Liver (tissue), 9 donors: Measurements from ENCODE around the gene INO80B. TPM values are rescaled to one million over a fixed set of nuclear protein-coding genes. Genes with fewer than 3 reads are reported as not detected.

Experiments used
- DNase-seq: peaks from one replicate; pipeline ENCODE4 v3.0.0-alpha.2; 2017; ENCODE audit warnings: low spot score
- H3K27ac ChIP-seq, 2 donors: one replicate each; pipeline ENCODE4 v1.7.0; 2013; ENCODE audit warnings: inconsistent platforms in 2 of 2, low read length in 2 of 2, control low read depth in 1 of 2, low read depth in 1 of 2, mild to moderate bottlenecking in 1 of 2
- H3K27me3 ChIP-seq, 4 donors: one replicate each; pipeline versions ENCODE4 v1.6.1 to v1.7.0; 2013; ENCODE audit warnings: low read length in 3 of 4, inconsistent platforms in 1 of 4, mild to moderate bottlenecking in 1 of 4, moderate library complexity in 1 of 4; ENCODE audit not compliant: control insufficient read depth in 4 of 4, insufficient read depth in 4 of 4
- H3K36me3 ChIP-seq, 4 donors: one replicate each; pipeline versions ENCODE4 v1.6.1 to v1.7.0; 2013; ENCODE audit warnings: low read length in 3 of 4, mild to moderate bottlenecking in 3 of 4, low read depth in 1 of 4, moderate library complexity in 1 of 4; ENCODE audit not compliant: control insufficient read depth in 4 of 4, insufficient read depth in 3 of 4
- H3K4me1 ChIP-seq, 4 donors: one replicate each; pipeline versions ENCODE4 v1.6.1 to v1.7.0; 2013; ENCODE audit warnings: low read length in 3 of 4, mild to moderate bottlenecking in 3 of 4, moderate library complexity in 1 of 4; ENCODE audit not compliant: control insufficient read depth in 4 of 4, insufficient read depth in 4 of 4
- H3K4me3 ChIP-seq, 3 donors: one replicate each; pipeline versions ENCODE4 v1.6.1 to v1.7.0; 2013; ENCODE audit warnings: low read length in 3 of 3, control low read depth in 1 of 3, low read depth in 1 of 3, mild to moderate bottlenecking in 1 of 3
- H3K9ac ChIP-seq, 2 donors: one replicate each; pipeline ENCODE4 v1.7.0; 2013; ENCODE audit warnings: low read length in 2 of 2, mild to moderate bottlenecking in 2 of 2, moderate library complexity in 2 of 2, control low read depth in 1 of 2, low read depth in 1 of 2
- H3K9me3 ChIP-seq, 4 donors: one replicate each; pipeline versions ENCODE4 v1.6.1 to v1.7.0; 2013; ENCODE audit warnings: low read length in 3 of 4; ENCODE audit not compliant: control insufficient read depth in 4 of 4
- EGR1 ChIP-seq, 2 donors: IDR thresholded peaks; 2 replicates each; pipeline ENCODE4 v1.6.1; 2016 to 2018; ENCODE audit warnings: antibody characterized with exemption in 2 of 2, low read depth in 2 of 2
- FOXA1 ChIP-seq: IDR thresholded peaks from 2 replicates; pipeline ENCODE4 v1.6.1; 2016; ENCODE audit warnings: antibody characterized with exemption
- FOXA2 ChIP-seq: IDR thresholded peaks from 2 replicates; pipeline ENCODE4 v1.6.1; 2016; ENCODE audit warnings: antibody characterized with exemption
- GABPA ChIP-seq, 2 donors: IDR thresholded peaks in 1 of 2; conservative IDR thresholded peaks in 1 of 2; 2 replicates each; pipeline ENCODE4 v1.6.1; 2016; ENCODE audit warnings: antibody characterized with exemption in 2 of 2, mild to moderate bottlenecking in 1 of 2, moderate library complexity in 1 of 2
- HNF4A ChIP-seq, 2 donors: conservative IDR thresholded peaks; 2 replicates each; pipeline ENCODE4 v1.6.1; 2016; ENCODE audit warnings: antibody characterized with exemption in 2 of 2, mild to moderate bottlenecking in 2 of 2
- HNF4G ChIP-seq: IDR thresholded peaks from 2 replicates; pipeline ENCODE4 v1.6.1; 2016; ENCODE audit warnings: antibody characterized with exemption
- JUND ChIP-seq, 2 donors: IDR thresholded peaks; 2 replicates each; pipeline ENCODE4 v1.6.1; 2016; ENCODE audit warnings: antibody characterized with exemption in 2 of 2
- NR2F2 ChIP-seq: IDR thresholded peaks from 2 replicates; pipeline ENCODE4 v1.6.1; 2016; ENCODE audit warnings: antibody characterized with exemption
- RAD21 ChIP-seq, 2 donors: IDR thresholded peaks; 2 replicates each; pipeline ENCODE4 v1.6.1; 2016; ENCODE audit warnings: antibody characterized with exemption in 2 of 2, mild to moderate bottlenecking in 2 of 2
- RXRA ChIP-seq, 2 donors: IDR thresholded peaks; 2 replicates each; pipeline ENCODE4 v1.6.1; 2017 to 2018; ENCODE audit warnings: antibody characterized with exemption in 2 of 2, mild to moderate bottlenecking in 1 of 2
- SP1 ChIP-seq: IDR thresholded peaks from 2 replicates; pipeline ENCODE4 v1.6.1; 2018; ENCODE audit warnings: antibody characterized with exemption, mild to moderate bottlenecking
- TAF1 ChIP-seq: conservative IDR thresholded peaks from 2 replicates; pipeline ENCODE4 v1.6.1; 2016; ENCODE audit warnings: antibody characterized with exemption, mild to moderate bottlenecking
- YY1 ChIP-seq: IDR thresholded peaks from 2 replicates; pipeline ENCODE4 v1.6.1; 2016; ENCODE audit warnings: antibody characterized with exemption, mild to moderate bottlenecking
- WGBS: extraction: QIAGEN DNeasy Blood & Tissue Kit; methylation state at CpG from one replicate; pipeline ENCODE4 v1.1.7; 2013; 5-methylcytosine and 5-hydroxymethylcytosine counted together
- polyA plus RNA-seq, 2 donors: library from polyadenylated mRNA; stranded (reverse) in 1 of 2; unstranded in 1 of 2; fragments of 200-250 nt in 1 of 2; fragments of >200 nt in 1 of 2; fragmentation: Nextera tagmentation in 1 of 2; extraction: Ambion mirVana in 1 of 2; gene quantifications; one replicate each; pipeline versions ENCODE4 v1.2.1 to v1.2.3, GENCODE V29; 2013 to 2015
- total RNA-seq, 2 donors: library from RNA; depleted of rRNA; stranded (reverse); fragments of >200 nt; gene quantifications; one replicate each; pipeline ENCODE4 v1.2.3, GENCODE V29; 2014
- TF ChIP-seq, protein P1 (sequence below): IDR thresholded peaks from 2 replicates; pipeline ENCODE4 v1.6.1; 2016; ENCODE audit warnings: antibody characterized with exemption
- TF ChIP-seq, protein P2 (sequence below): IDR thresholded peaks from 2 replicates; pipeline ENCODE4 v1.6.1; 2016; ENCODE audit warnings: antibody characterized with exemption
- TF ChIP-seq, protein P3 (sequence below): IDR thresholded peaks from 2 replicates; pipeline ENCODE4 v1.6.1; 2016; ENCODE audit warnings: antibody characterized with exemption
- TF ChIP-seq, protein P4 (sequence below): IDR thresholded peaks from 2 replicates; pipeline ENCODE4 v1.6.1; 2016; ENCODE audit warnings: antibody characterized with exemption, mild to moderate bottlenecking
- TF ChIP-seq, protein P5 (sequence below): fragments of 150-350 bp; IDR thresholded peaks from 2 replicates; pipeline ENCODE4 v1.5.1; 2017; ENCODE audit warnings: improper control_type of control experiment, low read depth, low read length; ENCODE audit not compliant: missing input control
- donor health status: healthy.
- donor health status: healthy.
- donor health status: healthy.
- donor health status: healthy.
- donor health status: healthy.

The INO80B gene
- total RNA-seq (10 to 100 TPM in 1 of 2 donors, 1 to 10 TPM in 1; 7.0 to 14.8 TPM), polyA plus RNA-seq (10 to 100 TPM in 1 of 2 donors, 1 to 10 TPM in 1; 2.7 to 14.0 TPM)

DNA sequence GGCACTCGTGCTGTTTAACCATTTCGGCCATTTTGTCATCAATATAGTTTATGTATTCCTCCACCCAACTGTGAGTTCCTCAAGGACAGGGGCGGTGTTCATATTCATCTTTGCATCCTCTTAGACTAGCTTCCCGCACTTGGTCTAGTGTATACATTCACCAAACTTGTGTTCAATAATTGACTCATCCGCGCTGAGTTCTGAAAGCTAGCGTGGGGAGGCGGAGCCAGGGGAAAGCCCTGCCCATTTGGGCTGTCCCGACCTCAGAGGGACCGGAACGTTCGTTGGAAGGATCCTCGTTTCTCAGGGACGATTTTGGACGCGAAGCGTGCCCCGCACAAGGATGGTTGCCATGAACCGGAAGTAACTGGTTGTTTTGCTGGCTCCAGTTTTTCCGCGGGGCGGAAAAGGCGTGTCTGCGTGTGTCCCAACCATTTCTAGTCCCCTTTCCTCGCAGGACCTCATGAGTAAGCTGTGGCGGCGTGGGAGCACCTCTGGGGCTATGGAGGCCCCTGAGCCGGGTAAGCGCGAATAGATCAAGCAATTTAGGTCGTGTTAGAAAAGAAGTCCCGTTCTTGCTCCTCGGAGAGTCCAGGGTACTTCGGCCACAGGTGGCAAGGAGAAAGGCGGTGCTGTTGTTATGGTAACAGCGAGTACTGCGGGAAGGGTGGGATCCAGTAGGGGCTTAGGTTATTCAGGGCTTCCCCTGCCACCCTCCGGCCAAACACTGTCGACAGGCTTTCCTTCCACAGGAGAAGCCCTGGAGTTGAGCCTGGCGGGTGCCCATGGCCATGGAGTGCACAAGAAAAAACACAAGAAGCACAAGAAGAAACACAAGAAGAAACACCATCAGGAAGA, at the start of gene INO80B:
Gene INO80B (plus strand): TSS at position 434 of the 858 bp plus-strand sequence. CDS start 30 bp downstream, at position 464.
- TF ChIP-seq FOXA1 (peak; percentile 61), TAF1 (no peak), HNF4A (conservative IDR thresholded peaks at IDR 0.05) (peak; percentile 38 to 52), GABPA (IDR thresholded peaks at IDR 0.05 in 1 of 2, conservative IDR thresholded peaks at IDR 0.05 in 1 of 2) (peak; percentile 97 to 99), RAD21 (IDR thresholded peaks at IDR 0.05) (peak; percentile 60 to 77), RXRA (IDR thresholded peaks at IDR 0.05) (peak; percentile 69 to 85), NR2F2 (peak; percentile 70), YY1 (peak; percentile 100), HNF4G (no peak), EGR1 (IDR thresholded peaks at IDR 0.05; ENCODE audit: low read depth in 2 of 2) (peak in 1 of 2 donors; percentile 40), FOXA2 (peak; percentile 41), SP1 (peak; percentile 89), JUND (IDR thresholded peaks at IDR 0.05) (no peak)
- TF ChIP-seq, protein P1, sequence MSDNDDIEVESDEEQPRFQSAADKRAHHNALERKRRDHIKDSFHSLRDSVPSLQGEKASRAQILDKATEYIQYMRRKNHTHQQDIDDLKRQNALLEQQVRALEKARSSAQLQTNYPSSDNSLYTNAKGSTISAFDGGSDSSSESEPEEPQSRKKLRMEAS: peak; percentile 95
- TF ChIP-seq, protein P2, sequence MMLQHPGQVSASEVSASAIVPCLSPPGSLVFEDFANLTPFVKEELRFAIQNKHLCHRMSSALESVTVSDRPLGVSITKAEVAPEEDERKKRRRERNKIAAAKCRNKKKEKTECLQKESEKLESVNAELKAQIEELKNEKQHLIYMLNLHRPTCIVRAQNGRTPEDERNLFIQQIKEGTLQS: peak; percentile 47
- TF ChIP-seq, protein P3, sequence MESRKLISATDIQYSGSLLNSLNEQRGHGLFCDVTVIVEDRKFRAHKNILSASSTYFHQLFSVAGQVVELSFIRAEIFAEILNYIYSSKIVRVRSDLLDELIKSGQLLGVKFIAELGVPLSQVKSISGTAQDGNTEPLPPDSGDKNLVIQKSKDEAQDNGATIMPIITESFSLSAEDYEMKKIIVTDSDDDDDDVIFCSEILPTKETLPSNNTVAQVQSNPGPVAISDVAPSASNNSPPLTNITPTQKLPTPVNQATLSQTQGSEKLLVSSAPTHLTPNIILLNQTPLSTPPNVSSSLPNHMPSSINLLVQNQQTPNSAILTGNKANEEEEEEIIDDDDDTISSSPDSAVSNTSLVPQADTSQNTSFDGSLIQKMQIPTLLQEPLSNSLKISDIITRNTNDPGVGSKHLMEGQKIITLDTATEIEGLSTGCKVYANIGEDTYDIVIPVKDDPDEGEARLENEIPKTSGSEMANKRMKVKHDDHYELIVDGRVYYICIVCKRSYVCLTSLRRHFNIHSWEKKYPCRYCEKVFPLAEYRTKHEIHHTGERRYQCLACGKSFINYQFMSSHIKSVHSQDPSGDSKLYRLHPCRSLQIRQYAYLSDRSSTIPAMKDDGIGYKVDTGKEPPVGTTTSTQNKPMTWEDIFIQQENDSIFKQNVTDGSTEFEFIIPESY: peak; percentile 87
- TF ChIP-seq, protein P4, sequence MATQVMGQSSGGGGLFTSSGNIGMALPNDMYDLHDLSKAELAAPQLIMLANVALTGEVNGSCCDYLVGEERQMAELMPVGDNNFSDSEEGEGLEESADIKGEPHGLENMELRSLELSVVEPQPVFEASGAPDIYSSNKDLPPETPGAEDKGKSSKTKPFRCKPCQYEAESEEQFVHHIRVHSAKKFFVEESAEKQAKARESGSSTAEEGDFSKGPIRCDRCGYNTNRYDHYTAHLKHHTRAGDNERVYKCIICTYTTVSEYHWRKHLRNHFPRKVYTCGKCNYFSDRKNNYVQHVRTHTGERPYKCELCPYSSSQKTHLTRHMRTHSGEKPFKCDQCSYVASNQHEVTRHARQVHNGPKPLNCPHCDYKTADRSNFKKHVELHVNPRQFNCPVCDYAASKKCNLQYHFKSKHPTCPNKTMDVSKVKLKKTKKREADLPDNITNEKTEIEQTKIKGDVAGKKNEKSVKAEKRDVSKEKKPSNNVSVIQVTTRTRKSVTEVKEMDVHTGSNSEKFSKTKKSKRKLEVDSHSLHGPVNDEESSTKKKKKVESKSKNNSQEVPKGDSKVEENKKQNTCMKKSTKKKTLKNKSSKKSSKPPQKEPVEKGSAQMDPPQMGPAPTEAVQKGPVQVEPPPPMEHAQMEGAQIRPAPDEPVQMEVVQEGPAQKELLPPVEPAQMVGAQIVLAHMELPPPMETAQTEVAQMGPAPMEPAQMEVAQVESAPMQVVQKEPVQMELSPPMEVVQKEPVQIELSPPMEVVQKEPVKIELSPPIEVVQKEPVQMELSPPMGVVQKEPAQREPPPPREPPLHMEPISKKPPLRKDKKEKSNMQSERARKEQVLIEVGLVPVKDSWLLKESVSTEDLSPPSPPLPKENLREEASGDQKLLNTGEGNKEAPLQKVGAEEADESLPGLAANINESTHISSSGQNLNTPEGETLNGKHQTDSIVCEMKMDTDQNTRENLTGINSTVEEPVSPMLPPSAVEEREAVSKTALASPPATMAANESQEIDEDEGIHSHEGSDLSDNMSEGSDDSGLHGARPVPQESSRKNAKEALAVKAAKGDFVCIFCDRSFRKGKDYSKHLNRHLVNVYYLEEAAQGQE: peak; percentile 79
- TF ChIP-seq, protein P5, sequence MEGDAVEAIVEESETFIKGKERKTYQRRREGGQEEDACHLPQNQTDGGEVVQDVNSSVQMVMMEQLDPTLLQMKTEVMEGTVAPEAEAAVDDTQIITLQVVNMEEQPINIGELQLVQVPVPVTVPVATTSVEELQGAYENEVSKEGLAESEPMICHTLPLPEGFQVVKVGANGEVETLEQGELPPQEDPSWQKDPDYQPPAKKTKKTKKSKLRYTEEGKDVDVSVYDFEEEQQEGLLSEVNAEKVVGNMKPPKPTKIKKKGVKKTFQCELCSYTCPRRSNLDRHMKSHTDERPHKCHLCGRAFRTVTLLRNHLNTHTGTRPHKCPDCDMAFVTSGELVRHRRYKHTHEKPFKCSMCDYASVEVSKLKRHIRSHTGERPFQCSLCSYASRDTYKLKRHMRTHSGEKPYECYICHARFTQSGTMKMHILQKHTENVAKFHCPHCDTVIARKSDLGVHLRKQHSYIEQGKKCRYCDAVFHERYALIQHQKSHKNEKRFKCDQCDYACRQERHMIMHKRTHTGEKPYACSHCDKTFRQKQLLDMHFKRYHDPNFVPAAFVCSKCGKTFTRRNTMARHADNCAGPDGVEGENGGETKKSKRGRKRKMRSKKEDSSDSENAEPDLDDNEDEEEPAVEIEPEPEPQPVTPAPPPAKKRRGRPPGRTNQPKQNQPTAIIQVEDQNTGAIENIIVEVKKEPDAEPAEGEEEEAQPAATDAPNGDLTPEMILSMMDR: no peak
- WGBS: 1% methylated on average over 40 of the region's 40 CpGs

More for the DNA sequence above, at the start of gene INO80B:
- H3K4me3 ChIP-seq: peak within 1 kb of the TSS; percentile 67 to 98 (median 74)
- no peaks in the 10 kb centered on the region for H3K27me3 ChIP-seq
- peaks cover 5 to 40% (median 34%) of the 10 kb centered on the region in 4 donors for H3K4me1 ChIP-seq
- DNase-seq: peak; percentile 97
- H3K9me3 ChIP-seq: no peaks in the 10 kb centered on the region
- peak within 1 kb of the TSS; percentile 50 to 71 for H3K9ac ChIP-seq
- peak within 1 kb of the TSS; percentile 6 to 72 for H3K27ac ChIP-seq
- H3K36me3 ChIP-seq: no peaks in the 10 kb centered on the region
